HCT116 (cell line): ENCODE measurements around the gene ANO2. TPM values are rescaled to one million over a fixed set of nuclear protein-coding genes. Genes with fewer than 3 reads are reported as not detected.

Experiments used
- ATAC-seq: fragments of 200-7000 bp; cut with Tn5 transposase; 2 replicates; pipeline ENCODE4 v1.9.1; 2020; ENCODE audit warnings: mild to moderate bottlenecking, moderate library complexity
- BruUV-seq: library from RNA; stranded (reverse); fragments of 400-500 nt; replicated peaks from 2 replicates; lab custom pipeline; 2021; lab: Mats Ljungman, UMichigan
- CTCF ChIA-PET: fragments of 300-600 bp; sonication (Branson Sonifier 250); formaldehyde crosslinking; loops from one replicate; lab custom pipeline; 2021; ENCODE audit warnings: antibody characterized with exemption; lab: Charles Lee
- POLR2A ChIA-PET: fragments of 300-600, 350-600 bp; sonication (Branson Sonifier 250); formaldehyde crosslinking; loops from one replicate; lab custom pipeline; 2021; ENCODE audit warnings: antibody characterized with exemption; lab: Charles Lee
- RAD21 ChIA-PET, 2 experiments: fragments of 300-600 bp; sonication (Branson Sonifier 250); formaldehyde crosslinking; loops; one replicate each; lab custom pipeline; 2023; ENCODE audit warnings: low total read pairs in 2 of 2; ENCODE audit not compliant: uncharacterized antibody in 2 of 2, unreplicated experiment in 2 of 2, low non-redundant PET in 1 of 2; lab: Charles Lee
- DNase-seq: peaks from one replicate; pipeline ENCODE4 v3.0.0-alpha.2; 2010; ENCODE audit warnings: low read depth, low spot score
- H2AFZ ChIP-seq: fragments of 200-600 bp; shearing (Covaris generic), sonication (generic); 2 replicates; pipeline ENCODE4 v1.6.1; 2017; ENCODE audit warnings: low read depth, mixed run types, mixed read lengths, antibody characterized with exemption, low read length; ENCODE audit not compliant: poor library complexity, severe bottlenecking
- H3K27ac ChIP-seq: 2 replicates; pipeline ENCODE4 v1.5.1; 2012; ENCODE audit warnings: low read depth, low read length
- H3K27me3 ChIP-seq: fragments of 200-600 bp; sonication (generic); 2 replicates; pipeline ENCODE4 v1.6.1; 2016; ENCODE audit warnings: mixed run types, low read length, mixed read lengths; ENCODE audit not compliant: insufficient read depth
- H3K36me3 ChIP-seq, 2 experiments: fragments of 200-500 bp in 1 of 2; fragments of 200-600 bp in 1 of 2; sonication (Bioruptor generic) in 1 of 2; sonication (generic) in 1 of 2; 2 replicates each; pipeline versions ENCODE4 v1.5.1 to v1.6.1; 2014 to 2016; ENCODE audit warnings: low read length in 2 of 2, inconsistent platforms in 1 of 2, mixed read lengths in 1 of 2, mixed run types in 1 of 2; ENCODE audit not compliant: insufficient read depth in 2 of 2, control insufficient read depth in 1 of 2
- H3K4me1 ChIP-seq, 2 experiments: fragments of 200-600 bp in 1 of 2; sonication (generic) in 1 of 2; 2 replicates each; pipeline versions ENCODE4 v1.5.1 to v1.6.1; 2012 to 2017; ENCODE audit warnings: low read length in 2 of 2, inconsistent platforms in 1 of 2, mild to moderate bottlenecking in 1 of 2, mixed read lengths in 1 of 2, mixed run types in 1 of 2, moderate library complexity in 1 of 2; ENCODE audit not compliant: insufficient read depth in 2 of 2, control insufficient read depth in 1 of 2
- H3K4me2 ChIP-seq: fragments of 200-600 bp; sonication (generic); 2 replicates; pipeline ENCODE4 v1.6.1; 2017; ENCODE audit warnings: mixed run types, low read length, mixed read lengths
- H3K4me3 ChIP-seq, 2 experiments: fragments of 200-600 bp in 1 of 2; sonication (generic) in 1 of 2; replicated peaks in 1 of 2; 2 replicates each; pipeline ENCODE4 v1.5.1; 2011 to 2016; ENCODE audit warnings: low read length in 2 of 2, control low read depth in 1 of 2, low read depth in 1 of 2, mild to moderate bottlenecking in 1 of 2, mixed read lengths in 1 of 2, mixed run types in 1 of 2
- H3K79me2 ChIP-seq: fragments of 200-600 bp; sonication (generic); 2 replicates; pipeline ENCODE4 v1.6.1; 2017; ENCODE audit warnings: mild to moderate bottlenecking, mixed run types, low read length, moderate library complexity, mixed read lengths; ENCODE audit not compliant: insufficient read depth
- H3K9ac ChIP-seq: fragments of 200-600 bp; sonication (generic); 2 replicates; pipeline ENCODE4 v1.6.1; 2016; ENCODE audit warnings: low read length, mixed read lengths
- H3K9me2 ChIP-seq: fragments of 200-600 bp; sonication (generic), shearing (Covaris generic); 2 replicates; pipeline ENCODE4 v1.6.1; 2017; ENCODE audit warnings: mixed run types, mild to moderate bottlenecking, moderate library complexity; ENCODE audit not compliant: insufficient read depth
- H3K9me3 ChIP-seq, 2 experiments: fragments of 200-500 bp in 1 of 2; fragments of 200-600 bp in 1 of 2; sonication (Bioruptor generic) in 1 of 2; sonication (generic) in 1 of 2; 2 replicates each; pipeline ENCODE4 v1.6.1; 2014 to 2017; ENCODE audit warnings: low read length in 2 of 2, mixed read lengths in 2 of 2, inconsistent platforms in 1 of 2, low read depth in 1 of 2, mild to moderate bottlenecking in 1 of 2, mixed run types in 1 of 2, moderate library complexity in 1 of 2; ENCODE audit not compliant: control insufficient read depth in 1 of 2, insufficient read depth in 1 of 2
- H4K20me1 ChIP-seq: fragments of 200-600 bp; sonication (generic), shearing (Covaris generic); 2 replicates; pipeline ENCODE4 v1.6.1; 2017; ENCODE audit warnings: mixed run types, mild to moderate bottlenecking, moderate library complexity; ENCODE audit not compliant: insufficient read depth
- CBX3 ChIP-seq: IDR thresholded peaks from 2 replicates; pipeline ENCODE4 v1.6.1; 2012; ENCODE audit warnings: low read depth
- EGR1 ChIP-seq: IDR thresholded peaks from 2 replicates; pipeline ENCODE4 v1.6.1; 2012; ENCODE audit warnings: low read depth
- ELF1 ChIP-seq: IDR thresholded peaks from 2 replicates; pipeline ENCODE4 v1.6.1; 2012; ENCODE audit warnings: low read depth, borderline replicate concordance
- EZH2 ChIP-seq: fragments of 200-600 bp; sonication (generic); IDR thresholded peaks from 2 replicates; pipeline ENCODE4 v1.6.1; 2017; ENCODE audit warnings: antibody characterized with exemption, mixed run types
- EZH2phosphoT487 ChIP-seq: fragments of 200-600 bp; IDR thresholded peaks from 2 replicates; pipeline ENCODE4 v1.6.1; 2018; ENCODE audit warnings: antibody characterized with exemption, borderline replicate concordance
- FOSL1 ChIP-seq: IDR thresholded peaks from 2 replicates; pipeline ENCODE4 v1.6.1; 2012; ENCODE audit warnings: low read depth
- JUND ChIP-seq: IDR thresholded peaks from 2 replicates; pipeline ENCODE4 v1.6.1; 2012
- RAD21 ChIP-seq: IDR thresholded peaks from 2 replicates; pipeline ENCODE4 v1.6.1; 2012; ENCODE audit warnings: low read depth, mild to moderate bottlenecking
- REST ChIP-seq: IDR thresholded peaks from 2 replicates; pipeline ENCODE4 v1.6.1; 2012; ENCODE audit warnings: low read depth
- SIN3A ChIP-seq: IDR thresholded peaks from 2 replicates; pipeline ENCODE4 v1.6.1; 2012; ENCODE audit warnings: low read depth
- SP1 ChIP-seq: IDR thresholded peaks from 2 replicates; pipeline ENCODE4 v1.6.1; 2012; ENCODE audit warnings: low read depth
- SRF ChIP-seq: IDR thresholded peaks from 2 replicates; pipeline ENCODE4 v1.6.1; 2012; ENCODE audit warnings: low read depth
- TCF7L2 ChIP-seq: IDR thresholded peaks from 2 replicates; pipeline ENCODE4 v1.7.0; 2011; ENCODE audit warnings: borderline replicate concordance, inconsistent platforms; ENCODE audit not compliant: insufficient read depth, insufficient read length; ENCODE audit errors: extremely low read depth
- YY1 ChIP-seq: IDR thresholded peaks from 2 replicates; pipeline ENCODE4 v1.6.1; 2011; ENCODE audit warnings: low read length, low read depth, moderate library complexity, mild to moderate bottlenecking; ENCODE audit not compliant: insufficient replicate concordance; ENCODE audit errors: extremely low read depth
- ZNF274 ChIP-seq: fragments of 200-500 bp; sonication (Bioruptor generic); IDR thresholded peaks from 2 replicates; pipeline ENCODE4 v1.6.1; 2014; ENCODE audit warnings: mild to moderate bottlenecking, low read depth, low read length, inconsistent platforms
- intact Hi-C: fragments of 100-400 bp; cut with micrococcal nuclease; formaldehyde crosslinking; loops from 2 replicates; pipeline ENCODE4 v1.10.0; 2022
- total RNA-seq: library from RNA; stranded (reverse); gene quantifications from one replicate; pipeline ENCODE4 v1.2.1, GENCODE V29; 2021; ENCODE audit not compliant: unreplicated experiment
- TF ChIP-seq, protein P1 (sequence below): IDR thresholded peaks from 2 replicates; pipeline ENCODE4 v1.6.1; 2012
- TF ChIP-seq, protein P2 (sequence below): IDR thresholded peaks from 2 replicates; pipeline ENCODE4 v1.6.1; 2011; ENCODE audit warnings: mild to moderate bottlenecking, low read length, moderate library complexity; ENCODE audit not compliant: insufficient replicate concordance; ENCODE audit errors: extremely low read depth
- TF ChIP-seq, protein P3 (sequence below), 3 experiments: fragments of 200-600 bp in 1 of 3; sonication (generic) in 1 of 3; IDR thresholded peaks in 2 of 3; conservative IDR thresholded peaks in 1 of 3; 2 replicates each; pipeline ENCODE4 v1.5.1; 2012 to 2017; ENCODE audit warnings: low read depth in 2 of 3, low read length in 2 of 3, antibody characterized with exemption in 1 of 3, borderline replicate concordance in 1 of 3, control low read depth in 1 of 3, mild to moderate bottlenecking in 1 of 3, mixed read lengths in 1 of 3, mixed run types in 1 of 3, moderate library complexity in 1 of 3; ENCODE audit not compliant: insufficient read depth in 1 of 3

ANO2 gene
- total RNA-seq, 1 experiment from 2014 or later: not detected

GRCh38 chr12:5902736-5903135, 42.3 kb downstream of the ANO2 start:
- Histone ChIP-seq H3K27me3 (0 out of 2 replicates have a peak, but pooled peaks cover 4% of the 10 kb centered on the region), H3K4me3 (no peak overlapping the region), H3K79me2 (no peaks in the 10 kb centered on the region), H3K36me3 (no peaks in the 10 kb centered on the region), H4K20me1 (no peaks in the 10 kb centered on the region), H3K9me2 (no peaks in the 10 kb centered on the region), H2AFZ (no peak overlapping the region), H3K4me1 (no peaks in the 10 kb centered on the region), H3K9me3 (no peaks in the 10 kb centered on the region), H3K4me2 (no peak overlapping the region), H3K9ac (no peak overlapping the region), H3K27ac (no peak overlapping the region)
- TF ChIP-seq ELF1: no peak
- no peak for TF ChIP-seq SRF
- TF ChIP-seq SP1: no peak
- no peak for TF ChIP-seq SIN3A
- TF ChIP-seq JUND: no peak
- TF ChIP-seq FOSL1: no peak
- no peak for TF ChIP-seq EGR1
- TF ChIP-seq EZH2: no peak
- TF ChIP-seq YY1: no peak
- TF ChIP-seq, protein P1, sequence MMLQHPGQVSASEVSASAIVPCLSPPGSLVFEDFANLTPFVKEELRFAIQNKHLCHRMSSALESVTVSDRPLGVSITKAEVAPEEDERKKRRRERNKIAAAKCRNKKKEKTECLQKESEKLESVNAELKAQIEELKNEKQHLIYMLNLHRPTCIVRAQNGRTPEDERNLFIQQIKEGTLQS: no peak
- TF ChIP-seq, protein P2, sequence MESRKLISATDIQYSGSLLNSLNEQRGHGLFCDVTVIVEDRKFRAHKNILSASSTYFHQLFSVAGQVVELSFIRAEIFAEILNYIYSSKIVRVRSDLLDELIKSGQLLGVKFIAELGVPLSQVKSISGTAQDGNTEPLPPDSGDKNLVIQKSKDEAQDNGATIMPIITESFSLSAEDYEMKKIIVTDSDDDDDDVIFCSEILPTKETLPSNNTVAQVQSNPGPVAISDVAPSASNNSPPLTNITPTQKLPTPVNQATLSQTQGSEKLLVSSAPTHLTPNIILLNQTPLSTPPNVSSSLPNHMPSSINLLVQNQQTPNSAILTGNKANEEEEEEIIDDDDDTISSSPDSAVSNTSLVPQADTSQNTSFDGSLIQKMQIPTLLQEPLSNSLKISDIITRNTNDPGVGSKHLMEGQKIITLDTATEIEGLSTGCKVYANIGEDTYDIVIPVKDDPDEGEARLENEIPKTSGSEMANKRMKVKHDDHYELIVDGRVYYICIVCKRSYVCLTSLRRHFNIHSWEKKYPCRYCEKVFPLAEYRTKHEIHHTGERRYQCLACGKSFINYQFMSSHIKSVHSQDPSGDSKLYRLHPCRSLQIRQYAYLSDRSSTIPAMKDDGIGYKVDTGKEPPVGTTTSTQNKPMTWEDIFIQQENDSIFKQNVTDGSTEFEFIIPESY: no peak
- no peak for TF ChIP-seq TCF7L2
- no peak for TF ChIP-seq CBX3
- TF ChIP-seq REST: no peak
- TF ChIP-seq, protein P3, sequence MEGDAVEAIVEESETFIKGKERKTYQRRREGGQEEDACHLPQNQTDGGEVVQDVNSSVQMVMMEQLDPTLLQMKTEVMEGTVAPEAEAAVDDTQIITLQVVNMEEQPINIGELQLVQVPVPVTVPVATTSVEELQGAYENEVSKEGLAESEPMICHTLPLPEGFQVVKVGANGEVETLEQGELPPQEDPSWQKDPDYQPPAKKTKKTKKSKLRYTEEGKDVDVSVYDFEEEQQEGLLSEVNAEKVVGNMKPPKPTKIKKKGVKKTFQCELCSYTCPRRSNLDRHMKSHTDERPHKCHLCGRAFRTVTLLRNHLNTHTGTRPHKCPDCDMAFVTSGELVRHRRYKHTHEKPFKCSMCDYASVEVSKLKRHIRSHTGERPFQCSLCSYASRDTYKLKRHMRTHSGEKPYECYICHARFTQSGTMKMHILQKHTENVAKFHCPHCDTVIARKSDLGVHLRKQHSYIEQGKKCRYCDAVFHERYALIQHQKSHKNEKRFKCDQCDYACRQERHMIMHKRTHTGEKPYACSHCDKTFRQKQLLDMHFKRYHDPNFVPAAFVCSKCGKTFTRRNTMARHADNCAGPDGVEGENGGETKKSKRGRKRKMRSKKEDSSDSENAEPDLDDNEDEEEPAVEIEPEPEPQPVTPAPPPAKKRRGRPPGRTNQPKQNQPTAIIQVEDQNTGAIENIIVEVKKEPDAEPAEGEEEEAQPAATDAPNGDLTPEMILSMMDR (IDR thresholded peaks at IDR 0.05 in 2 of 3, conservative IDR thresholded peaks at IDR 0.05 in 1 of 3; ENCODE audit: borderline replicate concordance in 1 of 3, insufficient read depth in 1 of 3, low read depth in 2 of 3, low read length in 2 of 3): no peak
- no peak for TF ChIP-seq RAD21
- TF ChIP-seq ZNF274: no peak
- TF ChIP-seq EZH2phosphoT487: no peak
- no peak for ATAC-seq
- CTCF ChIA-PET: interaction anchor here (0.9 to 1.3 kb wide), 2 partner anchors 86 to 135 kb away, joined by 3 to 6 read pairs; no protein-coding TSS in a partner anchor
- POLR2A ChIA-PET: no interaction called here
- RAD21 ChIA-PET: no interaction called here
- DNase-seq: no peak
- intact Hi-C loops: no loop called here
- BruUV-seq: no TSS peak
